ENCODE data around the gene NCKAP5.

NCKAP5 gene

GRCh38 chr2:133352719-133353118 is 215.5 kb downstream of the NCKAP5 start:
- Histone ChIP-seq H3K27ac (ENCODE audit: low read depth, low read length, poor library complexity, severe bottlenecking) (no peak overlapping the region), H3K36me3 (ENCODE audit: insufficient read depth, low read length) (no peaks in the 10 kb centered on the region), H3K9ac (ENCODE audit: low read length) (no peak overlapping the region), H3K27me3 (ENCODE audit: insufficient read depth, low read length) (no peaks in the 10 kb centered on the region), H3K4me2 (ENCODE audit: low read length) (no peak overlapping the region), H3K79me2 (ENCODE audit: insufficient read depth, low read length) (no peaks in the 10 kb centered on the region), H4K20me1 (ENCODE audit: insufficient read depth, low read length) (no peaks in the 10 kb centered on the region), H3K9me3 (ENCODE audit: low read length) (no peaks in the 10 kb centered on the region), H3K4me3 (ENCODE audit: low read depth, low read length, poor library complexity, severe bottlenecking) (no peak overlapping the region), H2AFZ (ENCODE audit: low read length) (no peak overlapping the region), H3K9me2 (ENCODE audit: low read depth, low read length) (no peaks in the 10 kb centered on the region), H3F3A (ENCODE audit: insufficient read depth, low read length) (no peaks in the 10 kb centered on the region), H3K4me1 (ENCODE audit: insufficient read depth, low read length, severe bottlenecking) (no peaks in the 10 kb centered on the region)
- TF ChIP-seq CTCF (IDR thresholded peaks at IDR 0.05; ENCODE audit: low read length) = no peak
- TF ChIP-seq EZH2 (IDR thresholded peaks at IDR 0.05; ENCODE audit: borderline replicate concordance, low read length) = no peak

DNA sequence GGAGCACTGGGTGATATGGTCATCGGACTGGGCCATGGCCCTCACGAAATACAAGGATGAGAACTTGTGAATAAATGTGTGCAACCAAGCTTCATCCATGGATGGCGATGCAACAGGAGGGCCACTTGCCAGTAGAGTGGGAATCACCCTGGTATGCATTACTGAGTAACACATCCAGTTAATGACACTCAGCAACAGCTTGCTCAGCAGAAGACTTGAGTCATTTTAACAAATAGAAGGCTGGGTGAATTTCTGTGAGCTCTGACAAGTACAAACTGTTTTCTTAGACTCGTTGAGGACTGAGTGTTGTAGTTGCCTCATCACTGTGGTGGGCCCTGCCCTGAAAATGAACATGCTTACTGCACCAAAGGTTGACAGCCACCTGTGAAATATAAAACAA is 221.6 kb downstream of the NCKAP5 start:
- H3K9me2 ChIP-seq (ENCODE audit: low read depth, low read length) = no peaks in the 10 kb centered on the region
- no peaks in the 10 kb centered on the region for H3K36me3 ChIP-seq (ENCODE audit: insufficient read depth, low read length)
- H3K9me3 ChIP-seq (ENCODE audit: low read length) = no peaks in the 10 kb centered on the region
- H3K79me2 ChIP-seq (ENCODE audit: insufficient read depth, low read length) = no peaks in the 10 kb centered on the region
- no peak overlapping the region for H2AFZ ChIP-seq (ENCODE audit: low read length)
- TF ChIP-seq EZH2 (IDR thresholded peaks at IDR 0.05; ENCODE audit: borderline replicate concordance, low read length) = no peak
- TF ChIP-seq CTCF (IDR thresholded peaks at IDR 0.05; ENCODE audit: low read length) = no peak
- no peaks in the 10 kb centered on the region for H3K4me1 ChIP-seq (ENCODE audit: insufficient read depth, low read length, severe bottlenecking)
- no peaks in the 10 kb centered on the region for H3F3A ChIP-seq (ENCODE audit: insufficient read depth, low read length)
- no peak overlapping the region for H3K4me2 ChIP-seq (ENCODE audit: low read length)
- H3K27ac ChIP-seq (ENCODE audit: low read depth, low read length, poor library complexity, severe bottlenecking) = no peak overlapping the region
- H4K20me1 ChIP-seq (ENCODE audit: insufficient read depth, low read length) = no peaks in the 10 kb centered on the region
- no peak overlapping the region for H3K9ac ChIP-seq (ENCODE audit: low read length)
- H3K27me3 ChIP-seq (ENCODE audit: insufficient read depth, low read length) = no peaks in the 10 kb centered on the region
- H3K4me3 ChIP-seq (ENCODE audit: low read depth, low read length, poor library complexity, severe bottlenecking) = no peak overlapping the region

DNA sequence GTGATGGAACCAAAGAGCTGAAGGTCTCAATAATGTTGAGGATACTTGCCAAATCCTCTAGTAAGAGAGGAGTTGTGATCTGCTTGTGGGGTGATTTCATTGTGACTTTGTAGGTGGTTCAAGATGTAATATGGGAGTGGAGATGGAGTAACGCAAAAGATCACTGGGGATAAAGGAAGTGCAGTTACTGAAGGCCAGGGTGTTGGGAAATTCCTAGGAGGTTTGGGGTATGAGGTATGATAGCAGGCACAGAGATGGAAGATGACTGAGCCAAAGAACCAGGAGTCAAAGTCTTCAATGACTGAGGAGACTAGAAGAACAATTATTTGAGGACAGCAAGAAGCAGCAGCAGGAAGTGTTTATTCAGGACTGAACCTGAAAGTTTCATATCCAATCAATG is 222.6 kb downstream of the NCKAP5 start:
- Histone ChIP-seq H3K27me3 (ENCODE audit: insufficient read depth, low read length) (no peaks in the 10 kb centered on the region), H4K20me1 (ENCODE audit: insufficient read depth, low read length) (no peaks in the 10 kb centered on the region), H3K4me1 (ENCODE audit: insufficient read depth, low read length, severe bottlenecking) (no peaks in the 10 kb centered on the region), H3K9me3 (ENCODE audit: low read length) (no peaks in the 10 kb centered on the region), H3K4me2 (ENCODE audit: low read length) (no peak overlapping the region), H3K36me3 (ENCODE audit: insufficient read depth, low read length) (no peaks in the 10 kb centered on the region), H3K9ac (ENCODE audit: low read length) (no peak overlapping the region), H3K9me2 (ENCODE audit: low read depth, low read length) (no peaks in the 10 kb centered on the region), H3K27ac (ENCODE audit: low read depth, low read length, poor library complexity, severe bottlenecking) (no peak overlapping the region), H3K79me2 (ENCODE audit: insufficient read depth, low read length) (no peaks in the 10 kb centered on the region), H3F3A (ENCODE audit: insufficient read depth, low read length) (no peaks in the 10 kb centered on the region), H3K4me3 (ENCODE audit: low read depth, low read length, poor library complexity, severe bottlenecking) (no peak overlapping the region), H2AFZ (ENCODE audit: low read length) (no peak overlapping the region)
- no peak for TF ChIP-seq EZH2 (IDR thresholded peaks at IDR 0.05; ENCODE audit: borderline replicate concordance, low read length)
- no peak for TF ChIP-seq CTCF (IDR thresholded peaks at IDR 0.05; ENCODE audit: low read length)
